Ishikawa (cell line): ENCODE results near the gene COMMD3.

ENCODE experiments used
- TAF1 ChIP-seq: IDR thresholded peaks from 2 replicates; pipeline ENCODE4 v1.6.1; 2012; ENCODE audit warnings: low read depth, mild to moderate bottlenecking
- YY1 ChIP-seq: IDR thresholded peaks from 2 replicates; pipeline ENCODE4 v1.6.1; 2012; ENCODE audit warnings: low read depth

DNA sequence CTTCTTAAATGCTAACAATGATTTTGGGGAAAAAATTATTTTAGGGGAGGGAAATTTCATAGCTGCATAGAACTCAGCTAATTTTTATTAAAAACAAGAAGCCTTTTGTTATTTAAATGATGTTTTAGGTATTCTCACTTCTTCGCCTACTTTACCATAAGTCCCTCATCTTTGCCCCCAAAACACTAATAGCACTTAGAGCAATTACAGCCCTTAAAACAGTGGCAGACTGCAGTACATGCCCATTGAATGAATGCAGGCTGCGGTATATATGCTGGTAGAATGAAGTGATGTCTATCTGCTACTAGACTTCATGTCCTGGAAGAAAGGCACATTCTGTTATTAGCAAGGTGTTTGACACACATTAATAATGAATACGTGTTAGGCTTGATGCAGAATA, 26.2 kb downstream of the COMMD3 start:
- no peak for TF ChIP-seq TAF1
- no peak for TF ChIP-seq YY1
